VCaP (cell line): ENCODE measurements around the gene ANAPC2.

Experiments used
- H3K27ac ChIP-seq: fragments of 450-650 bp; 2 replicates; pipeline ENCODE4 v1.5.1; 2017
- TF ChIP-seq, protein P1 (sequence below): fragments of 450-650 bp; conservative IDR thresholded peaks from 2 replicates; pipeline ENCODE4 v1.5.1; 2017; ENCODE audit warnings: mild to moderate bottlenecking, moderate library complexity

ANAPC2 gene

DNA sequence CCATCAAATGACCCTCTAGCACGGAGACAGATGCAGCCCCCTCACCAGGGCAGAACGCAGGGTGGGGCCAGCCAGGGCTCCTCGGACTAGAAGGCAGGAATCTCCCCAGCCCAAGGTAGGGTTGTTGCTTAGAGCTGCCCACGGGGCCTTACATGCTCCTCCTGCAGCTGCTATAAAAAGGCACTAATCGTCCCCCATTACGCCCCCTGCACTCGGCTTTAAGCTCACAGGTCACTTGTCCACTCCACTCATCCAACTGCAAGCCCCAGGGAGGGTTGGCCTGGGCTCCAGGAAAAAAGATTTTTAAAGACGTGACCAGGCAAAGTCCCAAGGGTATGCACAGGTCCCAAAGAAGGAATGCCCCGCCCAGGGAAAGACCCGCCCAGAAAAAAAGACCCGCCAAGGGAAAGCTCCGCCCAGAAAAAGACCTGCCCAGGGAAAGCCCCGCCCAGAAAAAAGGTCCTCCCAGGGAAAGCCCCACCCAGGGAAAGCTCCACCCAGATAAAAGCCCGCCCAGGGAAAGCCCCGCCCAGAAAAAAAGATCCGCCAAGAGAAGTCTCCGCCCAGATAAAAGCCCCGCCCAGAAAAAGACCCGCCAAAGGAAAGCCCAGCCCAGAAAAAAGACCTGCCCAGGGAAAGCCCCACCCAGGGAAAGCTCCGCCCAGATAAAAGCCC, 38.3 kb downstream of the ANAPC2 start:
- H3K27ac ChIP-seq: peak overlapping the region; percentile 40; the same call in 1 of the 2 replicates
- TF ChIP-seq, protein P1, sequence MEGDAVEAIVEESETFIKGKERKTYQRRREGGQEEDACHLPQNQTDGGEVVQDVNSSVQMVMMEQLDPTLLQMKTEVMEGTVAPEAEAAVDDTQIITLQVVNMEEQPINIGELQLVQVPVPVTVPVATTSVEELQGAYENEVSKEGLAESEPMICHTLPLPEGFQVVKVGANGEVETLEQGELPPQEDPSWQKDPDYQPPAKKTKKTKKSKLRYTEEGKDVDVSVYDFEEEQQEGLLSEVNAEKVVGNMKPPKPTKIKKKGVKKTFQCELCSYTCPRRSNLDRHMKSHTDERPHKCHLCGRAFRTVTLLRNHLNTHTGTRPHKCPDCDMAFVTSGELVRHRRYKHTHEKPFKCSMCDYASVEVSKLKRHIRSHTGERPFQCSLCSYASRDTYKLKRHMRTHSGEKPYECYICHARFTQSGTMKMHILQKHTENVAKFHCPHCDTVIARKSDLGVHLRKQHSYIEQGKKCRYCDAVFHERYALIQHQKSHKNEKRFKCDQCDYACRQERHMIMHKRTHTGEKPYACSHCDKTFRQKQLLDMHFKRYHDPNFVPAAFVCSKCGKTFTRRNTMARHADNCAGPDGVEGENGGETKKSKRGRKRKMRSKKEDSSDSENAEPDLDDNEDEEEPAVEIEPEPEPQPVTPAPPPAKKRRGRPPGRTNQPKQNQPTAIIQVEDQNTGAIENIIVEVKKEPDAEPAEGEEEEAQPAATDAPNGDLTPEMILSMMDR: no peak

DNA sequence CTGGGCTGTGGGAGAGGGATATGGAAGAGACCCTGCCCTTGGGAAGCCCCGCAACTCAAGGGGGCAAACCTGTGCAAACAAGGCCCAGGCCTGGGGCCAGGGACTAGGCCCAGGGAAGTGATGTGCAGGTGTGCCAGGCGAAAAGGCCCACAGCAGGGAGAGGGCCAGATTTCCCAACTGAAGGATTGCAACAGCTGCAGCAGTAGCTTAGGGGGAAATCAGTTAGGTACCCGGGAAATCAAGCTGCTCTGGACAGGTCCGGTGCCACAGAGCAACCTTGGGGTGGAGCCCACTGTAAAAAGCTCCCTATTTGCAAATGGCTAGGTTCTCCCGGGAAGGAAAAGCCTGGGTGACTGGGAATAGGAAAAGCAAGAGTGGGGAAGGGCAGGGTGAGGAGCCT, 39.0 kb downstream of the ANAPC2 start:
- TF ChIP-seq, protein P1: no peak
- peak overlapping the region; percentile 40; the same call in 1 of the 2 replicates for H3K27ac ChIP-seq

DNA sequence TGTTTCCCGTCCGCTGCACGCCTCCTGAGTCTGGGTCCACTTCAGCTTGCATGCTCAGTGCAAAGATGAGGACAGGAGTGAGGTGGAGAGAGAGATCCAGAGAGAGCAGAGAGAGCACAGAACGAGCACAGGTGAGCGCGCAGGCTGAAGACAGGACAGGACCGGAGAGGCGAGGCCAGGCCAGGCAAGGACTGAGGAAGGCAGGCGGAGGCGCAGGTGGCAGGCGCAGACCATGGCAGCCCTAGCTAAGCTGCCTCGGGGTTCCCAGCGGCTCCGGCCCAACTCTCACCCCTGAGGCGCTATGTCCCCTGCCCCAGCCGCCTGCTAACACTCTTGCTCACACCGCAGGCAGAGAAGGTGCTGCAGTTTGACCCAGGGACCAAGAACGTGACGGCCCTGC, 39.7 kb downstream of the ANAPC2 start:
- no peak overlapping the region for H3K27ac ChIP-seq
- TF ChIP-seq, protein P1: no peak

DNA sequence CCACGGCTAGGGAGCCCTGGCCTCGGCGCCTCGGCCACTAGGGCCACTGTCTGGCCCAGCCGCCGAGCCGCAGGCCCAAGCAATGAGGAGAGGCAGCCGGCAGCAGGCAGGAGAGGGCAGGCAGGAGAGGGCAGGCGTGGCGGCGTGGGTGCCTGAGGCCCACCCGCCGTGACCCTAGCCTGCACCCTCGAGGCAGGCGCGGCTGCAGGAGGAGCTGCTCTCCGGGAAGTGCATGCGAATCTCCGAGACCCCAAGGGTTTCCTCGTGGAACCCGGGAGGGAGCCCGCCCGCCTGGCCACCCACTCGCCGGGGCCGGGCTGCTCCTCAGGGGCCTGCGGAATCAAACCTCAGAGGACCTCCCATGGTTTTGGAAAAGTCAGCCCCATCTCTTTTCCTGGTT, 40.1 kb downstream of the ANAPC2 start:
- TF ChIP-seq, protein P1: no peak

DNA sequence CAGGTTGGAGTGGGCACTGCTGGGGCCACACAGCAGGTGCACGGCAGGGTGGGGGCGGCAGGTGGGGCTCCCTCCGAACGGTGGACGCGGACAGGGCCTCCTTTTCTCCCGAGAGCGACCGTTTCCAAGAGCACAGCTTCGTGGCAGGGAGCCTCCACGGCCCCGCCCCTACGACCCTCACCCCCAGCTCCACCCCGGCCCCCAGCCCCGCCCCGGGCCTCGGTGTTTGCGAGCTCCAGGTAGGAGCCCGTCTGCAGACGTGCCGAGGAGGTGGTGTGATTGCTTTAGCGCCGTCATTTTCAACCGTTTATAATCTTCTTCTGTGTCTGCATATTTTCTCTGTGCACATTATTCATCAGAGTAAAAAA, 40.6 kb downstream of the ANAPC2 start:
- no peak overlapping the region for H3K27ac ChIP-seq
- TF ChIP-seq, protein P1: no peak

More for the DNA sequence above, 40.1 kb downstream of the ANAPC2 start:
- H3K27ac ChIP-seq: no peak overlapping the region

DNA sequence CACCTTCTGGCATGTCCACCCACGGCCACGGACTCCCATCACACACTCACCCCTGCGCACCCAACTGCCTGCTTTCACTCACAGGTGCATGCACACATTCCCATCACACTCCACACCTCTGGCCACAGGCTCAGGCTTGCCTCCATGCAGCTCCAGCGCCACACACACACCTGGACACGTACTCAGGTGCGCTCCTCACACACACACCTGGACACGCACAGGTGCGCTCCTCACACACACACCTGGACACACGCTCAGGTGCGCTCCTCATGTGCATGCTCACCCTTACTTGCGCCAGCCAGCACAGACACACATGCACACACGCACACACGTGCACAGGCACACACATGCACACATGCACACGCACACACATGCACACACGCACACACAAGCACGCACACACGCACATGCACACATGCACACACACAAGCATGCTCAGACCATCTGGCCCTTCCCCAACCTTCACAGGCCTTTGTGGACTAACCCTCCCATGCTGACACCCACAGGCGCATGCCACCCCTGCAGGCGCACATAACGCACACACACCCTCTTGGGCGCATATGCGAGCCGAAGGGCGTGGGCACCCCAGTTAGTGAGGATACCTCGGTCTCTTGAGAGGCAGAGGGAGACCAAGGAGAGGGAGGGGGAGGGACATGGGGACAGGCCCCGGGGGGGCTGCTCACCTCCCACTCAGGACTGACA, 41.1 kb downstream of the ANAPC2 start:
- no peak overlapping the region for H3K27ac ChIP-seq
- TF ChIP-seq, protein P1: no peak

DNA sequence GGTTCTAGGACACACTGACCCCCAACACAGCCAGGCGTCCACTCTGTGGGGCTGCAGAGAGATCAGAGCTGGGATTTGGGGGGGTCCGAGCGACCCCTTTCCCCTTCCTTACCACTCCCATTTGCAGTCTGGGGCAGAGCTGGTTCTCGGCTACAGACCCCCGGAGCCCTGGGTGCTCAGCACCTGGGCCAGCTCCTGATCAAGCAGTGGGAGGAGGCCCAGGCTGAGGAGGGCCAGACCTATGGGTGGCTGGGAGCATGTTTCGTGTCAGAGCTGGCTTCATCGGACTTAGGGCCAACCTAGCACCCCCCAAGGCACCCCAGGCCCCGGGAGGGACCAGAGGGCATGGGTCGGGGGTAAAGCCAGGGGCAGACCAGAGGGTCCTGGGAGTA, 41.8 kb downstream of the ANAPC2 start:
- no peak overlapping the region for H3K27ac ChIP-seq
- TF ChIP-seq, protein P1: no peak
